ENCODE data around the gene CEACAM19.
"Not testable (repeated sequence)": the region's sequence is repeated elsewhere in the genome, so short reads cannot be mapped to it uniquely, and the experiment has no call there.

Gene CEACAM19

DNA sequence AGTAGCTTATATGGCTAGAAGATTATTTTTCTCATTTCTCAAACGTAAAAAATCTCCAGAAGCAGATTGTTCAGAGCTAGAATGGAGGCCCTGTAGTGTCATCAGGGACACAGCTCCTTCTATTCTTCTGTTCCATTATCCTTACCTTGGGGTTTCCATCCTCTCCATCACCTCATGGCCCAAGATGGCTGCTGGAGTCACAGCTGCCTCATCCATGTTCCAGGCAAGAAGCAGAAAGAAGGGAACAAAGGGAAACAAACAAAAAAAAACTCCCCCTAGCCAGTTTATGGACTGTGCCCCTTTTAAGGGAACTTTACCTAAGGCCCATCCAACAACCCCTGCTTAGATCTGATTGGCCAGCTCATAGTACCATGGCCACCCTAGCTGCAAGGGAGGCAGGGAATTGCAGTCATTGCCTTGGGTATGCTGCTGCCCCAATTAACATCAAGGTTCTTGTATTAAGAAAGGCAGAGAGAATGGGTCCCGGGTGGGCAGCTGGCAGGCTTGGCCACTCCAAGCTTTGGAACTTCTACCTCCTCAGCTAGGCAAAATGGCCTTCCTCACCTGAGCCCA lies 43.4 kb downstream of the CEACAM19 start:
- H3K36me3 Mint-ChIP-seq (ENCODE audit: low read depth): no peaks in the 10 kb centered on the region
- H3K4me3 Mint-ChIP-seq: no peak overlapping the region
- no peaks in the 10 kb centered on the region for H3K27me3 Mint-ChIP-seq
- no peak overlapping the region for H3K27ac Mint-ChIP-seq
- H3K9me3 Mint-ChIP-seq: peaks cover 9% of the 10 kb centered on the region
- H3K4me1 Mint-ChIP-seq (ENCODE audit: low read depth): no peaks in the 10 kb centered on the region

- no peak overlapping the region for H3K4me3 Mint-ChIP-seq
- no peak overlapping the region for H3K27ac Mint-ChIP-seq
- peaks cover 9% of the 10 kb centered on the region for H3K9me3 Mint-ChIP-seq
- peaks cover 17% of the 10 kb centered on the region for H3K4me1 Mint-ChIP-seq (ENCODE audit: low read depth)
- no peaks in the 10 kb centered on the region for H3K36me3 Mint-ChIP-seq (ENCODE audit: low read depth)
- H3K27me3 Mint-ChIP-seq: no peaks in the 10 kb centered on the region
Measured at GRCh38 chr19:44717603-44718002, 46.3 kb downstream of the CEACAM19 start.

GRCh38 chr19:44718441-44719261 lies 47.4 kb downstream of the CEACAM19 start:
- H3K27ac Mint-ChIP-seq: no peak overlapping the region
- H3K36me3 Mint-ChIP-seq (ENCODE audit: low read depth): no peaks in the 10 kb centered on the region
- no peaks in the 10 kb centered on the region for H3K27me3 Mint-ChIP-seq
- H3K9me3 Mint-ChIP-seq: peaks cover 9% of the 10 kb centered on the region
- peaks cover 28% of the 10 kb centered on the region for H3K4me1 Mint-ChIP-seq (ENCODE audit: low read depth)
- H3K4me3 Mint-ChIP-seq: no peak overlapping the region

GRCh38 chr19:44719262-44719701 lies 48.0 kb downstream of the CEACAM19 start:
- no peak overlapping the region for H3K4me3 Mint-ChIP-seq
- no peak overlapping the region for H3K27ac Mint-ChIP-seq
- H3K9me3 Mint-ChIP-seq: peaks cover 9% of the 10 kb centered on the region
- H3K27me3 Mint-ChIP-seq: no peaks in the 10 kb centered on the region
- H3K4me1 Mint-ChIP-seq (ENCODE audit: low read depth): peaks cover 34% of the 10 kb centered on the region
- H3K36me3 Mint-ChIP-seq (ENCODE audit: low read depth): no peaks in the 10 kb centered on the region

DNA sequence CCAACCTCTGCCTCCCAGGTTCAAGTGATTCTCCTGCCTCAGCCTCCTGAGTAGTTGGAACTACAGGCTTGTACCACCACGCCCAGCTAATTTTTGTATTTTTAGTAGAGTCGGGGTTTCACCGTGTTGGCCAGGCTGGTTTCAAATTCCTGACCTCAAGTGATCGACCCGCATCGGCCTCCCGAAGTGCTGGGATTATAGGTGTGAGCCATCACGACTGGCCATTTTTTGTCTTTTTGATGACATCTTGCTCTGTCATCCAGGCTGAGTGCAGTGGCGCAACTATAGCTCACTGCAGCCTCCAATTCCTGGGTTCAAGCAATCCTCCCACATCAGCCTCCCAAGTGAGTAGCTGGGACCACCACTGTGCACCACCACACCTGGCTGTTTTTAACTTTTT lies 49.1 kb downstream of the CEACAM19 start:
- H3K4me3 Mint-ChIP-seq; H3K36me3 Mint-ChIP-seq (ENCODE audit: low read depth); H3K9me3 Mint-ChIP-seq; H3K27ac Mint-ChIP-seq; H3K27me3 Mint-ChIP-seq: not testable (repeated sequence)
- peaks cover 42% of the 10 kb centered on the region for H3K4me1 Mint-ChIP-seq (ENCODE audit: low read depth)

DNA sequence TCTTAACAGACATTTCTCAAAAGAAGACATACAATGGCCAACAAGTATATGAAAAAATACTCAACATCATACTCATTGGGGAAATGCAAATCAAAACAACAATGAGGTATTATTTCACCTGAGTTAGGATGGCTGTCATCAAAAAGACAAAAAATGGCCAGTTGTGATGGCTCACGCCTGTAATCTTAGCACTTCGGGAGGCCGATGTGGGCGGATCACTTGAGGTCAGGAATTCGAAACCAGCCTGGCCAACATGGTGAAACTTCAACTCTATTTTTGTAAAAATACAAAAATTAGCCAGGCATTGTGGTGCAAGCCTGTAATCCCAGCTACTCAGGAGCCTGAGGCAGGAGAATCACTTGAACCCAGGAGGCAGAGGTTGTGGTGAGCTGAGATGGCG lies 49.7 kb downstream of the CEACAM19 start:
- H3K9me3 Mint-ChIP-seq: peaks cover 2% of the 10 kb centered on the region
- no peak overlapping the region for H3K4me3 Mint-ChIP-seq
- peaks cover 45% of the 10 kb centered on the region for H3K4me1 Mint-ChIP-seq (ENCODE audit: low read depth)
- H3K36me3 Mint-ChIP-seq (ENCODE audit: low read depth): no peaks in the 10 kb centered on the region
- H3K27me3 Mint-ChIP-seq: no peaks in the 10 kb centered on the region
- H3K27ac Mint-ChIP-seq: no peak overlapping the region

- not testable (repeated sequence) for H3K4me3 Mint-ChIP-seq; H3K27me3 Mint-ChIP-seq; H3K27ac Mint-ChIP-seq; H3K36me3 Mint-ChIP-seq (ENCODE audit: low read depth); H3K9me3 Mint-ChIP-seq
- peaks cover 45% of the 10 kb centered on the region for H3K4me1 Mint-ChIP-seq (ENCODE audit: low read depth)
Measured at GRCh38 chr19:44721369-44721768, 50.1 kb downstream of the CEACAM19 start.

DNA sequence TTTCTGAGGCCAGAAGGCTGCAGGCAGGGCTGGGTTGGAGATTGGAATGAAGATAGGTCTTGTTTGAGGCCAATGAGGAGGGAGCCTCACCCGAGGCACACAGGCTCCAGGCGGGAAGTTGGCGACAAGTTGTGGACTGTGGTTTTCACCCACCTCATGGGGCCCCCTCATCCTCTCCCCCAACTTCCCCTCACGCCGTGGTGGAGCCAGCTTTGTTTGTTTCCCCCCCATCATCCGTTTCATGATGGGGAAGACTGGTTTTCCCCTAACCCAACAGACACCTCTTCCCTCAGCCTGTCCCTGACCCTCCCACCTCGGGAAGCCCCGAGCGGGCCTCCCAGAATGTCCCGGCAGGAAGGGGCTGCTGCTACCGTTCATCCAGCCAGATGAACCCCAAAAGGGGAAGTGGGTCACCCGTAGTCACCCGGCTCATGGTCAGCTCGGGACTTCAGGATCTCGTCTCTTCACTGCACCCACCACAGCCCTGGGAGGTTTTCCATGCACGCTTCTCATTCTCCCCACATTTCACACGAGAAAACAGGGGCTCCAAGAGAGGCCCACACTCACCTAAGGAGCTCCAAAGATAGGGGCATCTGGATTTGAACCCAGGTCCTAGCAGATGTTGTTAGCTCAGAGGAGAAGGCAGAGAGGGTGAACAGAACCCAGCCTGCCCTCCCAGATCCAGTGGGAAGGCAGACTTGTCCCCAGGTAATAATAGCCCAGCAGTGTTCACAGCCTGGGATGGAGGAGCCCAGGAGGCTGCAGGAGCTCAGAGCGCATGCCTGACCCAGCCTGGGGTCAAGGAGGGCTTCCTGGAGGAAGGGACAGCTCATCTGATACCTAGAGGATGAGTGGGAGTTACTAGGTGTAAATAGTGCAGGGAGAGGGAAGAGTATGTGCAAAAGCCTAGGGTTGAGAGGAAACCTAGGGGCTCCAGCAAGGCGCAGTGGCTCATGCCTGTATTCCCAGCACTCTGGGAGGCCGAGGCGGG lies 51.1 kb downstream of the CEACAM19 start:
- no peaks in the 10 kb centered on the region for H3K9me3 Mint-ChIP-seq
- peak overlapping the region; percentile 65 for H3K27ac Mint-ChIP-seq
- H3K27me3 Mint-ChIP-seq: no peaks in the 10 kb centered on the region
- peaks cover 45% of the 10 kb centered on the region for H3K4me1 Mint-ChIP-seq (ENCODE audit: low read depth)
- no peaks in the 10 kb centered on the region for H3K36me3 Mint-ChIP-seq (ENCODE audit: low read depth)
- H3K4me3 Mint-ChIP-seq: peak overlapping the region; percentile 23

DNA sequence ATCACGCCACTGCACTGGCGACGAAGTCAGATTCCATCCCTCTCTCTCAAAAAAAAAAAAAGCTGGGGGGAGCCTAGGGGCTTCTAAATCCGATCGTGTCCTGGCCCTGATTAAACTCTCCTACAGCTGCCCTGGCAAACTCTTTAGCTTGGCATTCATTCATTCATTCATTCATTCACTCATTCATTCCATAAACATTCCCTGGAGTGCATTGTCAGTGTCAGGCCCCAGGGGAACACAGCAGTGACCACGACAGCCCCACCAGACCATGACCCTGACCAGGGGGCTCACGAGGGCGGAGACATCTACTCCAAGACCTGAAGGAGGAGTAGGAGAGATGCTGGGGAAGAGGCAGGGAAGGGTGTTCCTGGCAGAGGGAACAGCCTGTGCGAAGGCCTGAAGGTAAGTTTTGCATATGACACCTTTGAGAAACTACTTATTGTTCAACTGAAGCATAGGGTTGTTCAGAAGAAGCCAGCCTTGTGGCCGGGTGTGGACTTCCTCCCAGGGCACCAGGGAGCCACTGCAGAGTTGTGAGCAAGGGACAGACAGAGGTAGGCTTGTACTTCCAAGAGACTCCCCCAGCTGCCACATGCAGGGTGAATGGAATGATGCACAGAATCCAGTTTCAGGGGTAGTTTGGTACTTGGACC lies 52.1 kb downstream of the CEACAM19 start:
- H3K27me3 Mint-ChIP-seq: no peaks in the 10 kb centered on the region
- H3K27ac Mint-ChIP-seq: no peak overlapping the region
- no peaks in the 10 kb centered on the region for H3K9me3 Mint-ChIP-seq
- H3K4me1 Mint-ChIP-seq (ENCODE audit: low read depth): peaks cover 53% of the 10 kb centered on the region
- H3K36me3 Mint-ChIP-seq (ENCODE audit: low read depth): no peaks in the 10 kb centered on the region
- H3K4me3 Mint-ChIP-seq: no peak overlapping the region

DNA sequence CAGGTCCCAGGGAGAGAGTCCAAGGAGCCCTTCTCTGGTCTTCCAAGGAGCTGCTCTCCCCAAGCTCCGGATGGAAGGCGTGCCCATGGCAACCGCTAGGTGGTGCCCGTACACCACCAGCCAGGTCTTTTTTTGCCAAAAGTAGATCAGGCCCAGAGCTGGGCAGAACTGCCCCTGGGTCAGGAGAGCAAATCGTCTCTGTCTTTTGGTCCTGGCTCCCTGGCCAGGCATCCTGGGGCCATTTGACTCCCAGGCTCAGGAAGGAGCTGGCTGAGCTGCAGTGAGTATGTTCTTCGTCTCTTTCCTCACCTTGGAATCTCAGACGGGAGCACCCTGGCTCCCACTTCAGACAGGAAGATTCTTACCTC lies 52.7 kb downstream of the CEACAM19 start:
- H3K9me3 Mint-ChIP-seq: no peaks in the 10 kb centered on the region
- peaks cover 53% of the 10 kb centered on the region for H3K4me1 Mint-ChIP-seq (ENCODE audit: low read depth)
- no peaks in the 10 kb centered on the region for H3K27me3 Mint-ChIP-seq
- H3K27ac Mint-ChIP-seq: peak overlapping the region; percentile 38
- H3K36me3 Mint-ChIP-seq (ENCODE audit: low read depth): no peaks in the 10 kb centered on the region
- H3K4me3 Mint-ChIP-seq: no peak overlapping the region

DNA sequence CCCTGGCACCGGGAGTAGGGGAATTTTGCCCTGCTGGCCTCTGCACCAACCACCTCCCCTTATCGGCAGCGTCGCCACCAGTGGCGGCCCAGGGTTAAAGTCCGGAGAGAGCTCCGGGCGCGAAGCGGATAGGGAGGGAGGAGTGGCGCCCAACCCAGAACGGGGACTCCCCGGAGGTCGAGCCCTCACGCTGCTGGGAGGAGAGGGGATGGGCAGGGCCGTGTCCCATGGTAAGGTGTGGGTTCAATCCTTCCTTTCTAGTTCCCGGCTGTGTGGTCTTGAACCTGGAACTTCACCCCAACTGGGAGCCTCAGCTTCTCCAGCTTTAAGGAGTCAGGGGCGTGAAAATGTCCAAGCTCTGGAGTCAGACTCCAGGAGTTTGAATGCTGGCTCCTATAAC lies 54.0 kb downstream of the CEACAM19 start:
- Mint-ChIP-seq H3K9me3 (no peaks in the 10 kb centered on the region), H3K4me3 (no peak overlapping the region), H3K27ac (no peak overlapping the region), H3K27me3 (no peaks in the 10 kb centered on the region), H3K4me1 (ENCODE audit: low read depth) (peaks cover 53% of the 10 kb centered on the region), H3K36me3 (ENCODE audit: low read depth) (no peaks in the 10 kb centered on the region)

DNA sequence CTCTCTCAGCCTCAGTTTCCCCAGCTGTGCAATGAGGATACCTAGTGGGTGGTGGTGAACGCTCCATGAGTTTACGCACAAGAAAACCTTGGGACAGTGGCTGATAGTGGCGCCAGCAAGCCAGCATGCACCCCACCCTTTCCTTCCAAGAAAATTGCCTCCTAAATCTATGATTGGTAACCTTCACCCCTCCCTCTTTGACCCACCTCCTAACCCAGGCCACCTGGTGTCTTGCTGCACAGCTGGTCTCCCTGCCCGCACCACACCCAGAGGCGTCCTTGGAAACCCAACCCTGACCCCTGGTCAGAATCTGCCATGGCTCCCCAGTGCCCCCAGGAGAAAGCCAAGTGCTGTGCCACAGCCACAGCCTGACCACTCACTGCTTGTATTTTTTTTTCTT lies 54.4 kb downstream of the CEACAM19 start:
- no peaks in the 10 kb centered on the region for H3K9me3 Mint-ChIP-seq
- peaks cover 53% of the 10 kb centered on the region for H3K4me1 Mint-ChIP-seq (ENCODE audit: low read depth)
- no peaks in the 10 kb centered on the region for H3K27me3 Mint-ChIP-seq
- H3K4me3 Mint-ChIP-seq: no peak overlapping the region
- no peak overlapping the region for H3K27ac Mint-ChIP-seq
- H3K36me3 Mint-ChIP-seq (ENCODE audit: low read depth): no peaks in the 10 kb centered on the region

DNA sequence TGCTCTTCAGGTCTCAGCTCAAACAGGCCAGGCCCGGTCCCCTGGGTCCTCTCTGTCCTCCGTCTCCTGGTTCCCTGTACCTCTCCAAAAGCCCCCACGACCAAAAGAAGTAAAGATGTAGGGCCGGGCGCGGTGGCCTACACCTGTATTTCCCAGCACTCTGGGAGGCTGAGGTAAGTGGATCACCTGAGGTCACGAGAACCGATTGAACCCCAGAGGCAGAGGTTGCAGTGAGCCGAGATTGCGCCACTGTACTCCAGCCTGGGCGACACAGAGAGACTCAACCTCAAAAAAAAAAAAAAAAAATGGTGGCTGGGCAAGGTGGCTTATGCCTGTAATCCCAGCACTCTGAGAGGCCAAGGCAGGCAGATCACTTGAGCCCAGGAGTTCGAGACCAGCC lies 55.2 kb downstream of the CEACAM19 start:
- Mint-ChIP-seq H3K27me3 (no peaks in the 10 kb centered on the region), H3K4me1 (ENCODE audit: low read depth) (peaks cover 47% of the 10 kb centered on the region), H3K36me3 (ENCODE audit: low read depth) (no peaks in the 10 kb centered on the region), H3K4me3 (no peak overlapping the region), H3K9me3 (no peaks in the 10 kb centered on the region), H3K27ac (no peak overlapping the region)

DNA sequence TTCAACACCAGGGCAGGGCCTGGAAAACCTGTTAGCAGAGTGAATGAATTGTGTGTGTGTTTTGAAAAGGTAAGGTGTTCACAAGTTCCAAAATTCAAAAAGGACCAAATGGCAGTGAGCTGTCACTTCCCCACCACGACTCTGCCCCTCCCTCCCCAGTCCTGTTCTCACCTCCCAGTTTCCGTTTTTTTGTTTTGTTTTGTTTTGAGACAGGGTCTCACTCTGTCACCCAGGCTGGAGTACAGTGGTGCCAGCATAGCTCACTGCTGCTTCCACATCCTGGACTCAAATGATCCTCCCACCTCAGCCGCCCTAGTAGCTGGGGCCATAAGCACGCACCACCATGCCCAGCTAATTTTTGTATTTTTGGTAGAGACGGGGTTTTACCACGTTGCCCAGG lies 56.9 kb downstream of the CEACAM19 start:
- Mint-ChIP-seq H3K9me3 (no peaks in the 10 kb centered on the region), H3K4me1 (ENCODE audit: low read depth) (peaks cover 30% of the 10 kb centered on the region), H3K4me3 (no peak overlapping the region), H3K27me3 (no peaks in the 10 kb centered on the region), H3K36me3 (ENCODE audit: low read depth) (no peaks in the 10 kb centered on the region), H3K27ac (peak overlapping the region; percentile 27)

Data from stimulated activated naive CD8-positive, alpha-beta T cell treated with anti-CD3 and anti-CD28 coated beads, Interleukin-15, Interleukin-2, amounts not matched to agents 100 ng/mL and 50 ng/mL, for 24 hours (primary cell).